Endothelial cell (in vitro differentiated cells): ENCODE results near the gene MAGI1. TPM values are rescaled to one million over a fixed set of nuclear protein-coding genes. Genes with fewer than 3 reads are reported as not detected.

Source experiments
- DNase-seq: peaks from one replicate; pipeline ENCODE4 v3.0.0; 2021; ENCODE audit warnings: low spot score
- H3K27ac Mint-ChIP-seq: one replicate; pipeline ENCODE4 v1.8.0; 2021; ENCODE audit warnings: mixed read lengths, inconsistent platforms; ENCODE audit not compliant: unreplicated experiment
- H3K27me3 Mint-ChIP-seq: one replicate; pipeline ENCODE4 v1.8.0; 2021; ENCODE audit warnings: mild to moderate bottlenecking, moderate library complexity, mixed read lengths, inconsistent platforms; ENCODE audit not compliant: unreplicated experiment
- H3K36me3 Mint-ChIP-seq: one replicate; pipeline ENCODE4 v1.8.0; 2021; ENCODE audit warnings: mild to moderate bottlenecking, low read depth, mixed read lengths, inconsistent platforms; ENCODE audit not compliant: unreplicated experiment
- H3K4me1 Mint-ChIP-seq: one replicate; pipeline ENCODE4 v1.8.0; 2021; ENCODE audit warnings: mild to moderate bottlenecking, mixed read lengths, inconsistent platforms; ENCODE audit not compliant: unreplicated experiment
- H3K4me3 Mint-ChIP-seq: one replicate; pipeline ENCODE4 v1.8.0; 2021; ENCODE audit warnings: mild to moderate bottlenecking, mixed read lengths, inconsistent platforms; ENCODE audit not compliant: unreplicated experiment
- H3K9me3 Mint-ChIP-seq: one replicate; pipeline ENCODE4 v1.8.0; 2021; ENCODE audit warnings: mixed read lengths, inconsistent platforms; ENCODE audit not compliant: unreplicated experiment
- CTCF ChIP-seq: fragments of 200-600 bp; sonication (generic); IDR thresholded peaks from one replicate; pipeline ENCODE4 v1.5.0; 2021; ENCODE audit warnings: antibody characterized with exemption; ENCODE audit not compliant: unreplicated experiment
- total RNA-seq: library from RNA; stranded (reverse); fragmentation: NEBNext Ultra II Directional; extraction: Animal tissue kit (Norgen Biotek cat#: 25700); gene quantifications from one replicate; pipeline ENCODE4 v1.2.1, GENCODE V29; 2021; ENCODE audit not compliant: unreplicated experiment

The MAGI1 gene
- total RNA-seq, 1 donor from 2014 or later, result 33.8 TPM

- DNase-seq, result no peak
- peaks cover 49% of the 10 kb centered on the region for H3K4me1 Mint-ChIP-seq
- no peak overlapping the region for H3K4me3 Mint-ChIP-seq
- peaks cover 3% of the 10 kb centered on the region for H3K27me3 Mint-ChIP-seq
- H3K36me3 Mint-ChIP-seq, result no peaks in the 10 kb centered on the region
- H3K9me3 Mint-ChIP-seq, result no peaks in the 10 kb centered on the region
- peak overlapping the region; percentile 82 for H3K27ac Mint-ChIP-seq
- no peak for TF ChIP-seq CTCF
Observed at GRCh38 chr3:65939801-65940246, 98.9 kb downstream of the MAGI1 start.

- TF ChIP-seq CTCF, result no peak
- Mint-ChIP-seq H3K9me3 (no peaks in the 10 kb centered on the region), H3K4me3 (no peak overlapping the region), H3K4me1 (peaks cover 48% of the 10 kb centered on the region), H3K36me3 (no peaks in the 10 kb centered on the region), H3K27me3 (peaks cover 3% of the 10 kb centered on the region), H3K27ac (peak overlapping the region; percentile 82)
- DNase-seq, result no peak
Observed at GRCh38 chr3:65939184-65939583, 99.5 kb downstream of the MAGI1 start.

- Mint-ChIP-seq H3K27me3 (peaks cover 3% of the 10 kb centered on the region), H3K4me3 (no peak overlapping the region), H3K27ac (peak overlapping the region; percentile 82), H3K36me3 (no peaks in the 10 kb centered on the region), H3K4me1 (peaks cover 48% of the 10 kb centered on the region), H3K9me3 (no peaks in the 10 kb centered on the region)
- TF ChIP-seq CTCF, result no peak
- DNase-seq, result no peak
Observed at GRCh38 chr3:65938676-65939075, 100.0 kb downstream of the MAGI1 start.

- H3K27ac Mint-ChIP-seq, result peak overlapping the region; percentile 96
- H3K27me3 Mint-ChIP-seq, result peaks cover 6% of the 10 kb centered on the region
- no peak overlapping the region for H3K4me3 Mint-ChIP-seq
- peaks cover 48% of the 10 kb centered on the region for H3K4me1 Mint-ChIP-seq
- no peaks in the 10 kb centered on the region for H3K36me3 Mint-ChIP-seq
- no peak for DNase-seq
- no peaks in the 10 kb centered on the region for H3K9me3 Mint-ChIP-seq
- TF ChIP-seq CTCF, result no peak
Observed at GRCh38 chr3:65938147-65938546, 100.6 kb downstream of the MAGI1 start.

- Mint-ChIP-seq H3K4me3 (no peak overlapping the region), H3K4me1 (peaks cover 48% of the 10 kb centered on the region), H3K9me3 (no peaks in the 10 kb centered on the region), H3K36me3 (no peaks in the 10 kb centered on the region), H3K27me3 (peaks cover 6% of the 10 kb centered on the region), H3K27ac (peak overlapping the region; percentile 96)
- DNase-seq, result peak; percentile 58
- TF ChIP-seq CTCF, result no peak
Observed at GRCh38 chr3:65936908-65937638, 101.6 kb downstream of the MAGI1 start.
